ENCODE data around the gene P2RY1. TPM values are rescaled to one million over a fixed set of nuclear protein-coding genes. Genes with fewer than 3 reads are reported as not detected.
A peak's percentile ranks its signal among the peaks of the same experiment; 100 is the strongest.

The P2RY1 gene
- total and polyA plus RNA-seq, 9 of the 15 experiments (the other 6 are each of a cell fraction or from before 2014, with no cell fraction given), result 6.0 to 27.9 (median 18.4) TPM

GRCh38 chr3:152857082-152857481 lies 22.2 kb downstream of the P2RY1 start:
- in situ Hi-C loops (cut with MboI), result no loop called here
- DNase-seq (ENCODE audit: extremely low read depth in 1 of 4, low spot score in 3 of 4) (peak in 2 of 4 experiments; percentile 21 to 62), ATAC-seq (peak; percentile 98), FAIRE-seq (peak; percentile 86)
- ChIA-PET CTCF (ENCODE audit: low intra/inter-chr PET ratio) (no interaction called here), POLR2A (interaction anchor here (0.8 to 1.2 kb wide), 5 partner anchors 13 to 31 kb away, joined by 3 to 6 read pairs (median 4); no protein-coding TSS in a partner anchor)
- Histone ChIP-seq H3K4me1 (replicated peaks in 1 of 2; ENCODE audit: control insufficient read depth in 2 of 2, insufficient read depth in 2 of 2, low read length in 2 of 2) (peaks cover 0 to 5% of the 10 kb centered on the region in 2 experiments; a peak in 2 of 5 replicates), H3K4me3 (no peak overlapping the region), H3K27ac (ENCODE audit: extremely low read depth, low read depth, low read length) (no peak overlapping the region), H2AFZ (ENCODE audit: low read depth, low read length) (peak overlapping the region; percentile 18; the same call in 1 of the 2 replicates), H3K9me3 (replicated peaks; ENCODE audit: control insufficient read depth, insufficient read depth, low read depth, low read length) (no peaks in the 10 kb centered on the region), H3K79me2 (ENCODE audit: control insufficient read depth, insufficient read depth, low read length) (no peaks in the 10 kb centered on the region), H4K20me1 (replicated peaks; ENCODE audit: control insufficient read depth, insufficient read depth, low read length) (no peaks in the 10 kb centered on the region), H3K27me3 (ENCODE audit: control insufficient read depth in 2 of 2, insufficient read depth in 2 of 2, low read length in 2 of 2) (no peaks in the 10 kb centered on the region), H3K36me3 (ENCODE audit: control insufficient read depth, insufficient read depth, low read length) (no peaks in the 10 kb centered on the region), H3K4me2 (ENCODE audit: insufficient read depth, low read length) (no peak overlapping the region), H3K9ac (ENCODE audit: insufficient read depth in 1 of 2, low read depth in 2 of 2, low read length in 2 of 2) (no peak overlapping the region), H3K9me1 (ENCODE audit: control insufficient read depth, insufficient read depth, low read length) (no peaks in the 10 kb centered on the region)
- BruUV-seq (replicated peaks), result no TSS peak
- intact Hi-C loops (cut with micrococcal nuclease), result no loop called here
- 36% methylated on average over 1 of the region's 1 CpG for WGBS (ENCODE audit: insufficient coverage, low coverage, missing lambda C conversion rate)
- TF ChIP-seq ARID3B (CRISPR knock-in tag; IDR thresholded peaks at IDR 0.05; ENCODE audit: borderline replicate concordance), result no peak
- TF ChIP-seq SFPQ (IDR thresholded peaks at IDR 0.05; ENCODE audit: low read depth, low read length), result no peak
- TF ChIP-seq SMARCA4 (IDR thresholded peaks at IDR 0.05), result peak; percentile 74
- TF ChIP-seq SMARCE1 (IDR thresholded peaks at IDR 0.05), result peak; percentile 64; the same call in 1 of the 2 replicates
- TF ChIP-seq RBBP5 (IDR thresholded peaks at IDR 0.05; ENCODE audit: borderline replicate concordance, insufficient read depth, low read length, poor library complexity, severe bottlenecking), result no peak
- TF ChIP-seq XRCC3 (IDR thresholded peaks at IDR 0.05), result no peak
- TF ChIP-seq CBX8 (IDR thresholded peaks at IDR 0.05; ENCODE audit: borderline replicate concordance, extremely low read depth, low read depth, low read length, poor library complexity, severe bottlenecking), result no peak
- TF ChIP-seq CEBPB (tag; IDR thresholded peaks at IDR 0.05), result peak; percentile 92
- TF ChIP-seq ILF3 (IDR thresholded peaks at IDR 0.05; ENCODE audit: borderline replicate concordance), result no peak
- no peak for TF ChIP-seq PHF21A (IDR thresholded peaks at IDR 0.05; ENCODE audit: borderline replicate concordance, low read depth)
- peak; percentile 35 to 80; a peak in 2 of 4 replicates for TF ChIP-seq TRIM24 (IDR thresholded peaks at IDR 0.05)
- TF ChIP-seq SMAD4 (CRISPR knock-in tag; conservative IDR thresholded peaks at IDR 0.05), result peak; percentile 72
- TF ChIP-seq HDAC2 (IDR thresholded peaks at IDR 0.05), result peak; percentile 67
- TF ChIP-seq, protein P1, sequence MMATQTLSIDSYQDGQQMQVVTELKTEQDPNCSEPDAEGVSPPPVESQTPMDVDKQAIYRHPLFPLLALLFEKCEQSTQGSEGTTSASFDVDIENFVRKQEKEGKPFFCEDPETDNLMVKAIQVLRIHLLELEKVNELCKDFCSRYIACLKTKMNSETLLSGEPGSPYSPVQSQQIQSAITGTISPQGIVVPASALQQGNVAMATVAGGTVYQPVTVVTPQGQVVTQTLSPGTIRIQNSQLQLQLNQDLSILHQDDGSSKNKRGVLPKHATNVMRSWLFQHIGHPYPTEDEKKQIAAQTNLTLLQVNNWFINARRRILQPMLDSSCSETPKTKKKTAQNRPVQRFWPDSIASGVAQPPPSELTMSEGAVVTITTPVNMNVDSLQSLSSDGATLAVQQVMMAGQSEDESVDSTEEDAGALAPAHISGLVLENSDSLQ (IDR thresholded peaks at IDR 0.05), result peak; percentile 59
- peak; percentile 91 to 93 for TF ChIP-seq KDM1A (IDR thresholded peaks at IDR 0.05)
- peak; percentile 56; the same call in 1 of the 2 replicates for TF ChIP-seq CBFA2T3 (IDR thresholded peaks at IDR 0.05)
- TF ChIP-seq ARID1B (IDR thresholded peaks at IDR 0.05), result peak; percentile 73
- peak; percentile 93 for TF ChIP-seq MAFG (tag; conservative IDR thresholded peaks at IDR 0.05)
- peak; percentile 75 for TF ChIP-seq CTBP1 (IDR thresholded peaks at IDR 0.05; ENCODE audit: borderline replicate concordance)
